Measurements from ENCODE around the gene PLCB3. TPM values are rescaled to one million over a fixed set of nuclear protein-coding genes. Genes with fewer than 3 reads are reported as not detected.

PLCB3 gene
- polyA plus RNA-seq (2012; ENCODE audit: low read depth, missing spikeins), result 3.9 TPM

- DNase-seq (ENCODE audit: insufficient read length, low spot score) (peak; percentile 92), FAIRE-seq (peak; percentile 41)
- TF ChIP-seq POLR2A (IDR thresholded peaks at IDR 0.05; ENCODE audit: low read depth, low read length), result no peak
- no peak for TF ChIP-seq TAF1 (IDR thresholded peaks at IDR 0.05; ENCODE audit: low read depth, low read length)
- TF ChIP-seq POU2F2 (IDR thresholded peaks at IDR 0.05; ENCODE audit: low read depth, low read length), result no peak
- no peak for TF ChIP-seq POLR2AphosphoS5 (IDR thresholded peaks at IDR 0.05; ENCODE audit: low read depth, low read length)
- TF ChIP-seq PAX5 (IDR thresholded peaks at IDR 0.05; ENCODE audit: insufficient read depth, low read length, severe bottlenecking), result no peak
- TF ChIP-seq SPI1 (IDR thresholded peaks at IDR 0.05; ENCODE audit: low read depth, low read length), result no peak
Measured at GRCh38 chr11:64251016-64251752, at the start of gene PLCB3. PLCB3 (plus strand) TSS chr11:64251530; CDS start chr11:64251650, 120 bp downstream.

DNA sequence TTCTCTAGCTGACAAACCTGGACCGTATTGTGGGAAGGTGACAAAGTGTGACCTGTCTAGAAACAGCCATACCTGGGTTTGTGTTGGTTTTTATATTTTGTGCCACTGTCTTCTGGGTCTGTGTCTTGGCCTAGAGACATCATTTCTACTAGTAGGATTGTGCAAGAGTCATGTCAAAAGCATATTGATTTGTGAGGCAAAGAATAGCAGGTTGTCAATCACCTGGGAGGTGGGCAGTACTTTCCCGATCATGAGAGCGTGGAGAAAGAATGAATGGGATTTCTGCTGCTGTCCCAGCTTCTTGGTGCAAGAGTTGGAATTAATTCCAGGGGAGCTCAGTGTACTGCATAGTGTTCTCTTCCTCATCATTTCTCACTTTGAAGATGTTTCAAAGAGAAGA, 49.8 kb upstream of the PLCB3 start:
- FAIRE-seq, result no peak
- DNase-seq (ENCODE audit: insufficient read length, low spot score), result no peak
- TF ChIP-seq PAX5 (IDR thresholded peaks at IDR 0.05; ENCODE audit: insufficient read depth, low read length, severe bottlenecking) (no peak), POLR2AphosphoS5 (IDR thresholded peaks at IDR 0.05; ENCODE audit: low read depth, low read length) (no peak), POLR2A (IDR thresholded peaks at IDR 0.05; ENCODE audit: low read depth, low read length) (no peak), TAF1 (IDR thresholded peaks at IDR 0.05; ENCODE audit: low read depth, low read length) (no peak), SPI1 (IDR thresholded peaks at IDR 0.05; ENCODE audit: low read depth, low read length) (no peak), POU2F2 (IDR thresholded peaks at IDR 0.05; ENCODE audit: low read depth, low read length) (no peak)

DNA sequence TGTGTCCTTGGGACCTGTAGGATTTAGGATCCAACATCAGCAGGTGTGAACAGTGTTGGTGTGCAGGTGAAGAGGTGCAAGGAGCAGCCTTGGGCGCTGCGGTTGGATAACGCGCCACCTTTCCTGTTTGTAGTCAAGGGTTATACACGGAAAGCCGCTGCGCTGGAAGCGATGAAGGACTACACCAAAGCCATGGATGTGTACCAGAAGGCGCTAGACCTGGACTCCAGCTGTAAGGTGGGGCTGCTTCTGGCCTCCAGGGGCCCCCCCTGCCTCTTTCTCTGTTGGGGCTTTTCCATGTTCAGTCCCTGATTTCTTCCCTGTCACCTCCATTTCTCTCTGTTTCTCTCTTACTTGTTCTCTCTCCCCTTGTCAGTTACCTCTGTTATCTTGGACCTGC, 48.3 kb upstream of the PLCB3 start:
- TF ChIP-seq POLR2AphosphoS5 (IDR thresholded peaks at IDR 0.05; ENCODE audit: low read depth, low read length) (no peak), PAX5 (IDR thresholded peaks at IDR 0.05; ENCODE audit: insufficient read depth, low read length, severe bottlenecking) (no peak)
- no peak for FAIRE-seq
- DNase-seq (ENCODE audit: insufficient read length, low spot score), result no peak

DNA sequence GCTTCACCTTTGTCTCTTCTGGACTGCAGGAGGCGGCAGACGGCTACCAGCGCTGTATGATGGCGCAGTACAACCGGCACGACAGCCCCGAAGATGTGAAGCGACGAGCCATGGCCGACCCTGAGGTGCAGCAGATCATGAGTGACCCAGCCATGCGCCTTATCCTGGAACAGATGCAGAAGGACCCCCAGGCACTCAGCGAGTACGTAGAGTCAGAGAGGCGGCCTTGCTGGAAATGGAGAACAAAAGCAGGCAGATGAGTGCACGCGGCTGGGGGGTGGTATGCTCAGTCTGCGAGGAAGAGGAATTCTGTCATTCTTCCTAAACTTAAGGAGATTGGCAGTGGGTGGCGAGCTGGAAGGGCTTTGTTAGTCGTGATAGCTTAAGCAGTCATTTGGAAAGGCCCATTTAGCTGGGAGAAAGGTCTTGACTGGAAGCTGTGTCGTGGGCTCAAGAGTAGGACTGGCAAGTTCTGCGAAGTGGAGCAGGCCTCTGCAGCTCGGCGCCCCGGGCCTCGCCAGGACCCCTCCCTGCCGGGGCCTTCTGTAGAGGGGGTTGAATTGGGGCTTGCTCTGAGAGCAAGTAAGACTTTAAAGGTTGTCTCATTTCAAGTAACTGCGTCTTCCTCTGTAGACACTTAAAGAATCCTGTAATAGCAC, 47.8 kb upstream of the PLCB3 start:
- TF ChIP-seq TAF1 (IDR thresholded peaks at IDR 0.05; ENCODE audit: low read depth, low read length) (no peak), PAX5 (IDR thresholded peaks at IDR 0.05; ENCODE audit: insufficient read depth, low read length, severe bottlenecking) (no peak), POLR2AphosphoS5 (IDR thresholded peaks at IDR 0.05; ENCODE audit: low read depth, low read length) (no peak), POLR2A (IDR thresholded peaks at IDR 0.05; ENCODE audit: low read depth, low read length) (no peak)
- no peak for DNase-seq (ENCODE audit: insufficient read length, low spot score)
- FAIRE-seq, result no peak

- no peak for DNase-seq (ENCODE audit: insufficient read length, low spot score)
- TF ChIP-seq POLR2A (IDR thresholded peaks at IDR 0.05; ENCODE audit: low read depth, low read length) (no peak), POLR2AphosphoS5 (IDR thresholded peaks at IDR 0.05; ENCODE audit: low read depth, low read length) (no peak), TAF1 (IDR thresholded peaks at IDR 0.05; ENCODE audit: low read depth, low read length) (no peak), POU2F2 (IDR thresholded peaks at IDR 0.05; ENCODE audit: low read depth, low read length) (no peak), PAX5 (IDR thresholded peaks at IDR 0.05; ENCODE audit: insufficient read depth, low read length, severe bottlenecking) (no peak), SPI1 (IDR thresholded peaks at IDR 0.05; ENCODE audit: low read depth, low read length) (no peak)
- FAIRE-seq, result no peak
Measured at GRCh38 chr11:64204080-64204440, 47.3 kb upstream of the PLCB3 start.

DNA sequence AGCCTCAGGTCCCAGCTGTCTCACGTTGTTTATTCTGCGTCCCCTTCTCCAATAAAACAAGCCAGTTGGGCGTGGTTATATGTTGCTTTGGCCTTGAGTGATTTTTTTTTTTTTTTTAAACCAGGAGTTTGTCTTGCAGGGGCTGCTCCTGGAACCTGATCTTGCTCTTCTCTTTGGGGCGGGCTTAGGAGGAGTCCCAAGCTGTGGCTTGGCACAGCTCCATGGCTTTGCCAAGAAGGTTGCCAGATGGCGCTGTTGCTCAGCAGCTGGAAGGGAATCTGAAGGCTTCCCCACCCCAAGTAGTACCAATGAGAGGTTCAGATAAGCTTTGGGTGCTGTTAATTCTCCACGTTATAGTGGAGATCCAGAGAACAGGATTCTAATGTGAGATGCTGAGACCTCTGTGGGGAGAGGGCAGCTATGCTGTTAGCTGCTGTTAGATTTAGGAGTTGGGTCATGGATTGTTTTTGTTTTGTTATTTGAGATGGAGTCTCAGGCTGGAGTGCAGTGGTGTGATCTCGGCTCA, 46.8 kb upstream of the PLCB3 start:
- TF ChIP-seq POLR2AphosphoS5 (IDR thresholded peaks at IDR 0.05; ENCODE audit: low read depth, low read length), result 0 out of 2 replicates have a peak, but pooled peaks have one; percentile 36
- TF ChIP-seq SPI1 (IDR thresholded peaks at IDR 0.05; ENCODE audit: low read depth, low read length), result no peak
- no peak for TF ChIP-seq TAF1 (IDR thresholded peaks at IDR 0.05; ENCODE audit: low read depth, low read length)
- no peak for TF ChIP-seq PAX5 (IDR thresholded peaks at IDR 0.05; ENCODE audit: insufficient read depth, low read length, severe bottlenecking)
- no peak for TF ChIP-seq POU2F2 (IDR thresholded peaks at IDR 0.05; ENCODE audit: low read depth, low read length)
- TF ChIP-seq POLR2A (IDR thresholded peaks at IDR 0.05; ENCODE audit: low read depth, low read length), result 0 out of 2 replicates have a peak, but pooled peaks have one; percentile 30
- FAIRE-seq, result peak; percentile 71
- DNase-seq (ENCODE audit: insufficient read length, low spot score), result peak; percentile 73

GRCh38 chr11:64206457-64207255, 44.7 kb upstream of the PLCB3 start, which contains the start of gene FERMT3:
FERMT3 (plus strand) TSS chr11:64206721; CDS start chr11:64207365, 644 bp downstream.
- no peak for TF ChIP-seq PAX5 (IDR thresholded peaks at IDR 0.05; ENCODE audit: insufficient read depth, low read length, severe bottlenecking)
- TF ChIP-seq POLR2AphosphoS5 (IDR thresholded peaks at IDR 0.05; ENCODE audit: low read depth, low read length), result peak; percentile 38; the same call in 1 of the 2 replicates
- peak; percentile 60 for TF ChIP-seq POLR2A (IDR thresholded peaks at IDR 0.05; ENCODE audit: low read depth, low read length)
- no peak for TF ChIP-seq TAF1 (IDR thresholded peaks at IDR 0.05; ENCODE audit: low read depth, low read length)
- TF ChIP-seq POU2F2 (IDR thresholded peaks at IDR 0.05; ENCODE audit: low read depth, low read length), result no peak
- peak; percentile 51 for TF ChIP-seq SPI1 (IDR thresholded peaks at IDR 0.05; ENCODE audit: low read depth, low read length)
- DNase-seq (ENCODE audit: insufficient read length, low spot score), result peak; percentile 61
- peak; percentile 81 for FAIRE-seq

- DNase-seq (ENCODE audit: insufficient read length, low spot score) (peak; percentile 97), FAIRE-seq (peak; percentile 98)
- TF ChIP-seq SPI1 (IDR thresholded peaks at IDR 0.05; ENCODE audit: low read depth, low read length), result 0 out of 2 replicates have a peak, but pooled peaks have one; percentile 29
- no peak for TF ChIP-seq PAX5 (IDR thresholded peaks at IDR 0.05; ENCODE audit: insufficient read depth, low read length, severe bottlenecking)
- TF ChIP-seq POU2F2 (IDR thresholded peaks at IDR 0.05; ENCODE audit: low read depth, low read length), result no peak
- peak; percentile 87; the same call in 1 of the 2 replicates for TF ChIP-seq TAF1 (IDR thresholded peaks at IDR 0.05; ENCODE audit: low read depth, low read length)
- peak; percentile 85 for TF ChIP-seq POLR2AphosphoS5 (IDR thresholded peaks at IDR 0.05; ENCODE audit: low read depth, low read length)
- no peak; the same call in 1 of the 2 replicates for TF ChIP-seq POLR2A (IDR thresholded peaks at IDR 0.05; ENCODE audit: low read depth, low read length)
Measured at GRCh38 chr11:64207256-64208085, 43.9 kb upstream of the PLCB3 start.
